Gastrocnemius medialis (tissue), 4 donors: ENCODE data around the gene UQCC2. TPM values are rescaled to one million over a fixed set of nuclear protein-coding genes. Genes with fewer than 3 reads are reported as not detected.

Experiments
- ATAC-seq, 2 donors: fragments of 150-250 bp; one replicate each; pipeline ENCODE4 v1.9.1; 2016
- DNase-seq, 2 donors: peaks; one replicate each; pipeline ENCODE4 v3.0.0-alpha.2; 2019
- H3K27ac ChIP-seq, 4 donors: fragments of 200-600 bp; sonication (generic); 1 replicate in 1 of 4; 2 replicates in 3 of 4; pipeline ENCODE4 v1.5.1; 2016 to 2018; ENCODE audit warnings: mild to moderate bottlenecking in 2 of 4, moderate library complexity in 1 of 4
- H3K27me3 ChIP-seq, 3 donors: fragments of 200-600 bp; sonication (generic) in 2 of 3; 1 replicate in 1 of 3; 2 replicates in 2 of 3; pipeline versions ENCODE4 v1.5.1 to v1.6.0; 2016 to 2019; ENCODE audit warnings: mild to moderate bottlenecking in 1 of 3, moderate library complexity in 1 of 3
- H3K36me3 ChIP-seq, 2 donors: fragments of 200-600 bp; sonication (generic) in 1 of 2; one replicate each; pipeline ENCODE4 v1.5.1; 2017 to 2018
- H3K4me1 ChIP-seq, 2 donors: fragments of 200-600 bp; sonication (generic) in 1 of 2; one replicate each; pipeline ENCODE4 v1.5.1; 2016 to 2017; ENCODE audit warnings: mild to moderate bottlenecking in 2 of 2
- H3K4me3 ChIP-seq, 4 donors: fragments of 200-600 bp; sonication (generic) in 3 of 4; 1 replicate in 1 of 4; 2 replicates in 3 of 4; pipeline ENCODE4 v1.5.1; 2016 to 2019; ENCODE audit warnings: mild to moderate bottlenecking in 2 of 4
- H3K9me3 ChIP-seq, 3 donors: fragments of 200-600 bp; sonication (generic) in 2 of 3; 1 replicate in 1 of 3; 2 replicates in 2 of 3; pipeline ENCODE4 v1.5.1; 2016 to 2019
- POLR2A ChIP-seq, 2 donors: fragments of 450-650 bp; IDR thresholded peaks; one replicate each; pipeline ENCODE4 v1.6.1; 2017; ENCODE audit warnings: antibody characterized with exemption in 2 of 2, mild to moderate bottlenecking in 2 of 2, moderate library complexity in 2 of 2
- in situ Hi-C, 4 donors: fragments of 200-750 bp; cut with MboI; loops; one replicate each; pipeline versions ENCODE4 v1.15.0 to v1.8.0; 2017; ENCODE audit warnings: low sequenced_read_pairs in 4 of 4
- intact Hi-C: fragments of 100-400 bp; cut with DNase I; formaldehyde crosslinking; loops from one replicate; pipeline ENCODE4 v1.15.1; 2023; ENCODE audit warnings: low total_unique reads
- total RNA-seq, 4 donors: library from RNA; depleted of rRNA; stranded (reverse); fragments of >200 nt; gene quantifications; one replicate each; pipeline versions ENCODE4 v1.1.0 to v1.2.3, GENCODE V29; 2016
- TF ChIP-seq, protein P1 (sequence below), 5 experiments: fragments of 450-650 bp in 3 of 5; fragments of 200-600 bp in 2 of 5; sonication (generic) in 2 of 5; IDR thresholded peaks in 4 of 5; conservative IDR thresholded peaks in 1 of 5; 1 replicate in 4 of 5; 2 replicates in 1 of 5; pipeline ENCODE4 v1.5.1; 2016 to 2019; ENCODE audit warnings: antibody characterized with exemption in 5 of 5, mild to moderate bottlenecking in 3 of 5, moderate library complexity in 3 of 5

UQCC2 gene
- total RNA-seq, 4 donors from 2014 or later = 50.7 to 101 (median 63.5) TPM

GRCh38 chr6:33664506-33665057, 46.9 kb downstream of the UQCC2 start:
- in situ Hi-C loops = no loop called here

DNA sequence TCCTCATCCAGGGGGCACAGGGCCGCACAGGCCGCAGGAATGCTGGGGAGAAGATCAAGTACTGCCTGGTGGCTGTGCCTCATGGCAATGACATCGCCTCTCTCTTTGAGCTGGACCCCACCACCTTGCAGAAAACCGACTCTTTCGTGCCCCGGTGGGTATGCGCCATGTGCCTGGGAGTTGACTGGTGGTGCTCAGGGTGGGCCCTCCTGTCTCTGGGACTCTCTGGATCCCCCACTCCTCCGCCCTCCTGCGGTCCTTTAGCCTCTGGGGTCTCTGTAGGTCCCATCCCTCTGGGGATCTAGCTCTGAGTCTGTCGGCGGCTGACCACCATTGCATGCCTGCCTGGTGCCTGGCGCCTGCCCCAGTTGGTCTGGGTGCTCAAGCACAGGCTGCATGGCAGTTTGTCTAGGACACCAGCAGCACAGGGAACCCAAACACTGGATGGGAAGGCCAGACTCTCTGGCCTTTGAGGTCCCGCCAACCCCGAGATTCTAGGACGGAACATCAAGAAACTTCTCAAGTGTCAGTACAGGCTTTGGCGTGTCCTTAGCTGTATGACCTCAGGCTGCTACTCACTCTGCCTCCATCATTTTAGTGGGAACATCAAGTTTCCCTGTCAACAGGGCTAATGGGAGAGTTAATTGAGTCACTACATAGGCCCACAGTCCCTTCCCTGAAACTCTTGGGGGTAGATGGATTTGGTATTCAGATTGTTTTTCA, 47.6 kb downstream of the UQCC2 start:
- peak; percentile 75 to 96 for ATAC-seq
- Histone ChIP-seq H3K4me1 (peaks cover 0 to 15% of the 10 kb centered on the region in 2 donors), H3K9me3 (no peaks in the 10 kb centered on the region), H3K36me3 (peaks cover 0 to 4% of the 10 kb centered on the region in 2 donors), H3K4me3 (no peak overlapping the region), H3K27ac (peak overlapping the region in 1 of 4 donors; percentile 80), H3K27me3 (no peaks in the 10 kb centered on the region)
- in situ Hi-C loops = no loop called here
- TF ChIP-seq, protein P1, sequence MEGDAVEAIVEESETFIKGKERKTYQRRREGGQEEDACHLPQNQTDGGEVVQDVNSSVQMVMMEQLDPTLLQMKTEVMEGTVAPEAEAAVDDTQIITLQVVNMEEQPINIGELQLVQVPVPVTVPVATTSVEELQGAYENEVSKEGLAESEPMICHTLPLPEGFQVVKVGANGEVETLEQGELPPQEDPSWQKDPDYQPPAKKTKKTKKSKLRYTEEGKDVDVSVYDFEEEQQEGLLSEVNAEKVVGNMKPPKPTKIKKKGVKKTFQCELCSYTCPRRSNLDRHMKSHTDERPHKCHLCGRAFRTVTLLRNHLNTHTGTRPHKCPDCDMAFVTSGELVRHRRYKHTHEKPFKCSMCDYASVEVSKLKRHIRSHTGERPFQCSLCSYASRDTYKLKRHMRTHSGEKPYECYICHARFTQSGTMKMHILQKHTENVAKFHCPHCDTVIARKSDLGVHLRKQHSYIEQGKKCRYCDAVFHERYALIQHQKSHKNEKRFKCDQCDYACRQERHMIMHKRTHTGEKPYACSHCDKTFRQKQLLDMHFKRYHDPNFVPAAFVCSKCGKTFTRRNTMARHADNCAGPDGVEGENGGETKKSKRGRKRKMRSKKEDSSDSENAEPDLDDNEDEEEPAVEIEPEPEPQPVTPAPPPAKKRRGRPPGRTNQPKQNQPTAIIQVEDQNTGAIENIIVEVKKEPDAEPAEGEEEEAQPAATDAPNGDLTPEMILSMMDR (IDR thresholded peaks at IDR 0.05 in 4 of 5, conservative IDR thresholded peaks at IDR 0.05 in 1 of 5) = no peak
- no peak for TF ChIP-seq POLR2A (IDR thresholded peaks at IDR 0.05)
- DNase-seq = peak; percentile 37 to 64
- intact Hi-C loops = no loop called here

More at GRCh38 chr6:33664506-33665057, 46.9 kb downstream of the UQCC2 start:
- intact Hi-C loops = no loop called here
- Histone ChIP-seq H3K27ac (peak overlapping the region in 1 of 4 donors; percentile 80), H3K4me3 (no peak overlapping the region), H3K9me3 (no peaks in the 10 kb centered on the region), H3K36me3 (no peaks in the 10 kb centered on the region), H3K4me1 (peaks cover 0 to 15% of the 10 kb centered on the region in 2 donors), H3K27me3 (no peaks in the 10 kb centered on the region)
- TF ChIP-seq, protein P1 (IDR thresholded peaks at IDR 0.05 in 4 of 5, conservative IDR thresholded peaks at IDR 0.05 in 1 of 5) = no peak
- no peak for TF ChIP-seq POLR2A (IDR thresholded peaks at IDR 0.05)
- DNase-seq = no peak
- no peak for ATAC-seq

DNA sequence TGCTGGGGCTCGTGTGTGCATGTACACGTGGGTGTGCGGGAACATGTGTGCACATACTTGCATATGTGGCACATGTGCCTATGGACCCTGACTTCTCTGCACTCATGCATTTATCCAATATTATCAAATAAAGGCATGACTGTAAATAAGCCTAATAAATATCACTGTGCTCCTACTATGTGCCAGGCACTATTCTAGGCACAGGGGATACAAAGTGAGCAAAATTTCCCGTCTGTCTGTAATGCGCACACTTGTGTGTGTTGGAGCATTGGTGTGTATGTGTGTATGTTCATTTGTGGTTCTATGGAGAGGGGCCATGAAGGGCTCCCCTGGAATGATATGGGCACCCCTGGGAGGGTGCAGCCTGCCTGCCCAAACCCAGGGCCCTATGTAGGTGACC, 48.5 kb downstream of the UQCC2 start:
- TF ChIP-seq, protein P1 (IDR thresholded peaks at IDR 0.05 in 4 of 5, conservative IDR thresholded peaks at IDR 0.05 in 1 of 5) = no peak
- no peak for TF ChIP-seq POLR2A (IDR thresholded peaks at IDR 0.05)
- Histone ChIP-seq H3K27me3 (no peaks in the 10 kb centered on the region), H3K36me3 (peaks cover 0 to 4% of the 10 kb centered on the region in 2 donors), H3K9me3 (no peaks in the 10 kb centered on the region), H3K4me1 (peaks cover 0 to 15% of the 10 kb centered on the region in 2 donors), H3K4me3 (no peak overlapping the region), H3K27ac (peak overlapping the region in 1 of 4 donors; percentile 80)
- ATAC-seq (no peak), DNase-seq (no peak)
- intact Hi-C loops (no loop called here), in situ Hi-C loops (no loop called here)

DNA sequence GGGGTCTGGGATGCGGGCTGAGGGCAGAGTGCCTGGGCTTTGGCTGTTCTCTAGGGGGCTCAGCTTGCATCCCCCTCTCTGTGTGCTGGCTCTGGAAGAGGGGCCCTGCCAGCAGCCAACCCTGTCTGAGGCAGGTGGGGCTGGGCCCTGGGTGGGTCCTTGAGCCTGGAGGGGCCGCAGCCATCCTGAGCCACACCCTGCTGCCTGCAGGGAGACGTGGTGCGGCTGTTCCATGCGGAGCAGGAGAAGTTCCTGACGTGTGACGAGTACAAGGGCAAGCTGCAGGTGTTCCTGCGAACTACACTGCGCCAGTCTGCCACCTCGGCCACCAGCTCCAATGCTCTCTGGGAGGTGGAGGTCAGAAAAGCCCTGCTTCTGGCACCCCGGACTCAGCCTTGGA, 49.2 kb downstream of the UQCC2 start:
- no peak for DNase-seq
- in situ Hi-C loops = no loop called here

More for the DNA sequence above, 49.2 kb downstream of the UQCC2 start:
- no peaks in the 10 kb centered on the region for H3K27me3 ChIP-seq
- H3K27ac ChIP-seq = no peak overlapping the region
- intact Hi-C loops = no loop called here
- H3K9me3 ChIP-seq = no peaks in the 10 kb centered on the region
- ATAC-seq = no peak
- peaks cover 0 to 15% of the 10 kb centered on the region in 2 donors for H3K4me1 ChIP-seq
- peaks cover 0 to 4% of the 10 kb centered on the region in 2 donors for H3K36me3 ChIP-seq
- H3K4me3 ChIP-seq = no peak overlapping the region
- TF ChIP-seq, protein P1 (IDR thresholded peaks at IDR 0.05 in 4 of 5, conservative IDR thresholded peaks at IDR 0.05 in 1 of 5) = no peak
- TF ChIP-seq POLR2A (IDR thresholded peaks at IDR 0.05) = no peak
